K562 (cell line): ENCODE measurements around the gene GFOD2. TPM values are rescaled to one million over a fixed set of nuclear protein-coding genes. Genes with fewer than 3 reads are reported as not detected.

Experiments used
- CREB1 ChIP-seq, 2 experiments: sonication (generic) in 1 of 2; formaldehyde crosslinking in 1 of 2; IDR thresholded peaks; 2 replicates each; pipeline versions ENCODE4 v1.6.1 to v1.8.0; 2012 to 2022; ENCODE audit warnings: inconsistent platforms in 1 of 2, mild to moderate bottlenecking in 1 of 2, missing genetic modification reagents in 1 of 2, moderate library complexity in 1 of 2
- CXXC5 ChIP-seq: fragments of 250-450 bp; sonication (Bioruptor Pico); IDR thresholded peaks from 2 replicates; pipeline ENCODE4 v1.8.0; 2022; ENCODE audit warnings: inconsistent platforms, mild to moderate bottlenecking, moderate library complexity
- EGR1 ChIP-seq: fragments of 450-650 bp; conservative IDR thresholded peaks from 2 replicates; pipeline ENCODE4 v1.6.1; 2017; ENCODE audit warnings: mild to moderate bottlenecking
- FOXK1 ChIP-seq: sonication (generic); formaldehyde crosslinking; IDR thresholded peaks from 2 replicates; pipeline ENCODE4 v1.8.0; 2022; ENCODE audit warnings: missing genetic modification reagents, mild to moderate bottlenecking, borderline replicate concordance
- FOXK2 ChIP-seq, 2 experiments: fragments of 450-650 bp; IDR thresholded peaks in 1 of 2; conservative IDR thresholded peaks in 1 of 2; 2 replicates each; pipeline ENCODE4 v1.6.1; 2016; ENCODE audit warnings: low read depth in 2 of 2, mild to moderate bottlenecking in 1 of 2
- HCFC1 ChIP-seq: IDR thresholded peaks from 2 replicates; pipeline ENCODE4 v1.6.1; 2012; ENCODE audit warnings: low read depth, low read length, improper control_type of control experiment
- HDAC6 ChIP-seq: IDR thresholded peaks from 2 replicates; pipeline ENCODE4 v1.6.1; 2012; ENCODE audit warnings: low read depth, mild to moderate bottlenecking, control low read depth, inconsistent platforms, low read length, moderate library complexity
- HNRNPUL1 ChIP-seq: fragments of 200-400 bp; formaldehyde crosslinking; IDR thresholded peaks from 2 replicates; pipeline ENCODE4 v1.6.1; 2017; ENCODE audit warnings: low read length
- SIN3B ChIP-seq: fragments of 450-650 bp; IDR thresholded peaks from 2 replicates; pipeline ENCODE4 v1.6.1; 2017; ENCODE audit warnings: low read depth, mild to moderate bottlenecking, moderate library complexity
- TCF7L2 ChIP-seq: fragments of 150-350 bp; IDR thresholded peaks from 2 replicates; pipeline ENCODE4 v1.6.1; 2016; ENCODE audit warnings: low read depth, mild to moderate bottlenecking, low read length, moderate library complexity
- ZKSCAN8 ChIP-seq: fragments of 200-800 bp; sonication (Bioruptor generic); IDR thresholded peaks from 2 replicates; pipeline ENCODE4 v1.6.1; 2016; ENCODE audit warnings: missing genetic modification characterization, missing compliant biosample characterization
- ZNF76 ChIP-seq: fragments of 250-450 bp; sonication (Bioruptor Pico); IDR thresholded peaks from 2 replicates; pipeline ENCODE4 v1.4.0; 2020; ENCODE audit warnings: mild to moderate bottlenecking, moderate library complexity, borderline replicate concordance
- polyA plus RNA-seq, 8 experiments: library from polyadenylated mRNA; depleted of rRNA in 4 of 8; stranded (reverse) in 5 of 8; unstranded in 3 of 8; fragments of >200 nt; fragmentation: Nextera tagmentation in 2 of 8; fragmentation: Illumina TruSeq in 1 of 8; extraction: Ambion mirVana in 2 of 8; extraction: Trizol in 1 of 8; gene quantifications; 2 replicates each; pipeline versions ENCODE4 v1.2.1 to v1.2.3, GENCODE V29; 2011 to 2014; ENCODE audit warnings: inconsistent platforms in 1 of 8, missing spikeins in 1 of 8
- total RNA-seq, 7 experiments: library from RNA; depleted of rRNA in 6 of 7; stranded (reverse); fragments of >200 nt in 6 of 7; fragmentation: Illumina TruSeq in 2 of 7; extraction: Trizol in 2 of 7; gene quantifications; 2 replicates each; pipeline versions ENCODE4 v1.2.1 to v1.2.3, GENCODE V29; 2011 to 2021; ENCODE audit warnings: low replicate concordance in 1 of 7
- TF ChIP-seq, protein P1 (sequence below): fragments of 250-450 bp; sonication (Bioruptor Pico); IDR thresholded peaks from 2 replicates; pipeline ENCODE4 v1.8.0; 2021; ENCODE audit warnings: mild to moderate bottlenecking, moderate library complexity
- TF ChIP-seq, protein P2 (sequence below): fragments of 250-450 bp; sonication (Bioruptor Pico); IDR thresholded peaks from 2 replicates; pipeline ENCODE4 v1.8.0; 2022; ENCODE audit warnings: moderate library complexity, mild to moderate bottlenecking, inconsistent platforms
- TF ChIP-seq, protein P3 (sequence below): sonication (generic); formaldehyde crosslinking; IDR thresholded peaks from 2 replicates; pipeline ENCODE4 v1.8.0; 2023; ENCODE audit warnings: mild to moderate bottlenecking, missing genetic modification reagents
- TF ChIP-seq, protein P4 (sequence below): IDR thresholded peaks from 2 replicates; pipeline ENCODE4 v1.6.1; 2011; ENCODE audit warnings: borderline replicate concordance, low read depth, mild to moderate bottlenecking, moderate library complexity, low read length; ENCODE audit not compliant: insufficient read depth, poor library complexity, severe bottlenecking
- TF ChIP-seq, protein P5 (sequence below): fragments of 250-450 bp; sonication (Bioruptor Pico); IDR thresholded peaks from 2 replicates; pipeline ENCODE4 v1.8.0; 2022; ENCODE audit warnings: moderate library complexity, mild to moderate bottlenecking, inconsistent platforms

GFOD2 gene
- total and polyA plus RNA-seq, 9 of the 15 experiments (the other 6 are each of a cell fraction or from before 2014, with no cell fraction given): 1.9 to 15.8 (median 11.1) TPM

DNA sequence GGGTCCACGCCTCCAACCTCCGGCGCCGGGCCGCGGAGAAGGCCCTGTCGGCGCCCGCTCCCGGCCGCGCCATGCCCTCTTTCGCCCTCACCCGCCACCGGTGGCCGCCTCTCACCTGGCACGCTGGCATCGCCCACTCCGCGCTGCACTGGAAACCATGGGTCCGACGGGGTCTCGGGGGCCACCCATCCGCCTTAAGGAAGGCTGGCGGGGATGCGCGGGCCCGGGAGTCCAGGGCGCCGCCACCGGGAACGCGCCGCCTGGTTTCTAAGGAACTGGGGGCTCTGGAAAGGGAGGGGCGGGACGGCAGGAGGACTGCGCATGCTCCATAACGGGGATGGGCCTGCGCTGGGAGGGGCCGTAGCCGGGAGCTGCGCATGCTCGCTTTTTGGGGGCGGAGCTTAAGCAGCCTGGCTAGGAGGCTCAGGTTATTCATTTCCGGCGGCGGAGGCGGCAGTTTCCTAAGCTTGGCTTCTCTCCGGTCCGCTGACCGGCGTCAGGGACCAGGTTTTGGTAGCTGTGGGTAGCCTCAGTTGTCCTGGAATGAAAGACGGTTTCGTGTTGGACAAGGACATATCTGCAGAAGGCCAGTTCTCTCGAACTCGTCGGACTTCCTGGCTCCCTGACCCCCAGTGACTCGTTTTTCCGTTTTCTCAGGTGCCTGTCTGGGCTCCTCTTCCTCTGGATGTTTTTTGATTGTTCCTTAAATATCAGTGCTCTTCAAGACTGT is at the start of gene GFOD2 (continued):
- TF ChIP-seq EGR1: peak; percentile 84
- TF ChIP-seq, protein P1, sequence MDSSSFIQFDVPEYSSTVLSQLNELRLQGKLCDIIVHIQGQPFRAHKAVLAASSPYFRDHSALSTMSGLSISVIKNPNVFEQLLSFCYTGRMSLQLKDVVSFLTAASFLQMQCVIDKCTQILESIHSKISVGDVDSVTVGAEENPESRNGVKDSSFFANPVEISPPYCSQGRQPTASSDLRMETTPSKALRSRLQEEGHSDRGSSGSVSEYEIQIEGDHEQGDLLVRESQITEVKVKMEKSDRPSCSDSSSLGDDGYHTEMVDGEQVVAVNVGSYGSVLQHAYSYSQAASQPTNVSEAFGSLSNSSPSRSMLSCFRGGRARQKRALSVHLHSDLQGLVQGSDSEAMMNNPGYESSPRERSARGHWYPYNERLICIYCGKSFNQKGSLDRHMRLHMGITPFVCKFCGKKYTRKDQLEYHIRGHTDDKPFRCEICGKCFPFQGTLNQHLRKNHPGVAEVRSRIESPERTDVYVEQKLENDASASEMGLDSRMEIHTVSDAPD (CRISPR knock-in tag): no peak
- TF ChIP-seq HCFC1: no peak
- no peak for TF ChIP-seq ZNF76 (CRISPR knock-in tag)
- TF ChIP-seq, protein P2, sequence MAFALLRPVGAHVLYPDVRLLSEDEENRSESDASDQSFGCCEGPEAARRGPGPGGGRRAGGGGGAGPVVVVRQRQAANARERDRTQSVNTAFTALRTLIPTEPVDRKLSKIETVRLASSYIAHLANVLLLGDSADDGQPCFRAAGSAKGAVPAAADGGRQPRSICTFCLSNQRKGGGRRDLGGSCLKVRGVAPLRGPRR (CRISPR knock-in tag): no peak
- TF ChIP-seq CXXC5 (CRISPR knock-in tag): no peak; the same call in none of the 2 replicates
- no peak for TF ChIP-seq ZKSCAN8 (CRISPR knock-in tag)
- no peak for TF ChIP-seq HDAC6
- no peak; the same call in 1 of the 2 replicates for TF ChIP-seq FOXK1 (CRISPR knock-in tag)
- TF ChIP-seq HNRNPUL1: no peak
- TF ChIP-seq SIN3B: no peak
- TF ChIP-seq, protein P3, sequence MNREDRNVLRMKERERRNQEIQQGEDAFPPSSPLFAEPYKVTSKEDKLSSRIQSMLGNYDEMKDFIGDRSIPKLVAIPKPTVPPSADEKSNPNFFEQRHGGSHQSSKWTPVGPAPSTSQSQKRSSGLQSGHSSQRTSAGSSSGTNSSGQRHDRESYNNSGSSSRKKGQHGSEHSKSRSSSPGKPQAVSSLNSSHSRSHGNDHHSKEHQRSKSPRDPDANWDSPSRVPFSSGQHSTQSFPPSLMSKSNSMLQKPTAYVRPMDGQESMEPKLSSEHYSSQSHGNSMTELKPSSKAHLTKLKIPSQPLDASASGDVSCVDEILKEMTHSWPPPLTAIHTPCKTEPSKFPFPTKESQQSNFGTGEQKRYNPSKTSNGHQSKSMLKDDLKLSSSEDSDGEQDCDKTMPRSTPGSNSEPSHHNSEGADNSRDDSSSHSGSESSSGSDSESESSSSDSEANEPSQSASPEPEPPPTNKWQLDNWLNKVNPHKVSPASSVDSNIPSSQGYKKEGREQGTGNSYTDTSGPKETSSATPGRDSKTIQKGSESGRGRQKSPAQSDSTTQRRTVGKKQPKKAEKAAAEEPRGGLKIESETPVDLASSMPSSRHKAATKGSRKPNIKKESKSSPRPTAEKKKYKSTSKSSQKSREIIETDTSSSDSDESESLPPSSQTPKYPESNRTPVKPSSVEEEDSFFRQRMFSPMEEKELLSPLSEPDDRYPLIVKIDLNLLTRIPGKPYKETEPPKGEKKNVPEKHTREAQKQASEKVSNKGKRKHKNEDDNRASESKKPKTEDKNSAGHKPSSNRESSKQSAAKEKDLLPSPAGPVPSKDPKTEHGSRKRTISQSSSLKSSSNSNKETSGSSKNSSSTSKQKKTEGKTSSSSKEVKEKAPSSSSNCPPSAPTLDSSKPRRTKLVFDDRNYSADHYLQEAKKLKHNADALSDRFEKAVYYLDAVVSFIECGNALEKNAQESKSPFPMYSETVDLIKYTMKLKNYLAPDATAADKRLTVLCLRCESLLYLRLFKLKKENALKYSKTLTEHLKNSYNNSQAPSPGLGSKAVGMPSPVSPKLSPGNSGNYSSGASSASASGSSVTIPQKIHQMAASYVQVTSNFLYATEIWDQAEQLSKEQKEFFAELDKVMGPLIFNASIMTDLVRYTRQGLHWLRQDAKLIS (CRISPR knock-in tag): no peak
- TF ChIP-seq TCF7L2: no peak
- no peak for TF ChIP-seq CREB1 (IDR thresholded peaks at IDR 0.05)
- TF ChIP-seq CREB1 (CRISPR knock-in tag; IDR thresholded peaks at IDR 0.05): peak; percentile 33; the same call in 1 of the 2 replicates
- TF ChIP-seq FOXK2 (conservative IDR thresholded peaks at IDR 0.05 in 1 of 2, IDR thresholded peaks at IDR 0.05 in 1 of 2; ENCODE audit: low read depth in 2 of 2): no peak
- TF ChIP-seq, protein P4, sequence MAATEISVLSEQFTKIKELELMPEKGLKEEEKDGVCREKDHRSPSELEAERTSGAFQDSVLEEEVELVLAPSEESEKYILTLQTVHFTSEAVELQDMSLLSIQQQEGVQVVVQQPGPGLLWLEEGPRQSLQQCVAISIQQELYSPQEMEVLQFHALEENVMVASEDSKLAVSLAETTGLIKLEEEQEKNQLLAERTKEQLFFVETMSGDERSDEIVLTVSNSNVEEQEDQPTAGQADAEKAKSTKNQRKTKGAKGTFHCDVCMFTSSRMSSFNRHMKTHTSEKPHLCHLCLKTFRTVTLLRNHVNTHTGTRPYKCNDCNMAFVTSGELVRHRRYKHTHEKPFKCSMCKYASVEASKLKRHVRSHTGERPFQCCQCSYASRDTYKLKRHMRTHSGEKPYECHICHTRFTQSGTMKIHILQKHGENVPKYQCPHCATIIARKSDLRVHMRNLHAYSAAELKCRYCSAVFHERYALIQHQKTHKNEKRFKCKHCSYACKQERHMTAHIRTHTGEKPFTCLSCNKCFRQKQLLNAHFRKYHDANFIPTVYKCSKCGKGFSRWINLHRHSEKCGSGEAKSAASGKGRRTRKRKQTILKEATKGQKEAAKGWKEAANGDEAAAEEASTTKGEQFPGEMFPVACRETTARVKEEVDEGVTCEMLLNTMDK: no peak
- TF ChIP-seq, protein P5, sequence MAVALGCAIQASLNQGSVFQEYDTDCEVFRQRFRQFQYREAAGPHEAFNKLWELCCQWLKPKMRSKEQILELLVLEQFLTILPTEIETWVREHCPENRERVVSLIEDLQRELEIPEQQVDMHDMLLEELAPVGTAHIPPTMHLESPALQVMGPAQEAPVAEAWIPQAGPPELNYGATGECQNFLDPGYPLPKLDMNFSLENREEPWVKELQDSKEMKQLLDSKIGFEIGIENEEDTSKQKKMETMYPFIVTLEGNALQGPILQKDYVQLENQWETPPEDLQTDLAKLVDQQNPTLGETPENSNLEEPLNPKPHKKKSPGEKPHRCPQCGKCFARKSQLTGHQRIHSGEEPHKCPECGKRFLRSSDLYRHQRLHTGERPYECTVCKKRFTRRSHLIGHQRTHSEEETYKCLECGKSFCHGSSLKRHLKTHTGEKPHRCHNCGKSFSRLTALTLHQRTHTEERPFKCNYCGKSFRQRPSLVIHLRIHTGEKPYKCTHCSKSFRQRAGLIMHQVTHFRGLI (CRISPR knock-in tag): no peak
